Neuronal stem cell (in vitro differentiated cells): ENCODE data around the gene MED7.

ENCODE experiments used
- DNase-seq: peaks from one replicate; pipeline ENCODE4 v3.0.0-alpha.2; 2013; ENCODE audit warnings: low spot score
- H2AFZ ChIP-seq: one replicate; pipeline ENCODE4 v1.6.1; 2013; ENCODE audit warnings: mild to moderate bottlenecking, low read length, inconsistent platforms
- H2AK5ac ChIP-seq: 2 replicates; pipeline ENCODE4 v1.6.1; 2013; ENCODE audit warnings: low read depth, mild to moderate bottlenecking, inconsistent platforms, low read length, moderate library complexity, mixed read lengths
- H2BK120ac ChIP-seq: 2 replicates; pipeline ENCODE4 v1.6.1; 2013; ENCODE audit warnings: low read depth, mild to moderate bottlenecking, inconsistent platforms, low read length, moderate library complexity, mixed read lengths
- H2BK12ac ChIP-seq: one replicate; pipeline ENCODE4 v1.6.1; 2013; ENCODE audit warnings: low read length, inconsistent platforms
- H2BK15ac ChIP-seq: 2 replicates; pipeline ENCODE4 v1.6.1; 2013; ENCODE audit warnings: mild to moderate bottlenecking, low read length, inconsistent platforms, mixed read lengths
- H2BK5ac ChIP-seq: one replicate; pipeline ENCODE4 v1.6.1; 2013; ENCODE audit warnings: inconsistent platforms, mild to moderate bottlenecking, low read length, moderate library complexity
- H3K14ac ChIP-seq: one replicate; pipeline ENCODE4 v1.6.1; 2013; ENCODE audit warnings: low read length, inconsistent platforms
- H3K18ac ChIP-seq: 2 replicates; pipeline ENCODE4 v1.6.1; 2013; ENCODE audit warnings: low read length, inconsistent platforms
- H3K23ac ChIP-seq: 2 replicates; pipeline ENCODE4 v1.6.1; 2013; ENCODE audit warnings: low read depth, mild to moderate bottlenecking, mixed read lengths, low read length, inconsistent platforms; ENCODE audit not compliant: poor library complexity
- H3K27ac ChIP-seq: replicated peaks from 3 replicates; pipeline ENCODE4 v1.5.1; 2013; ENCODE audit warnings: low read length, inconsistent platforms
- H3K27me3 ChIP-seq, 3 experiments: 2 replicates each; pipeline ENCODE4 v1.6.1; 2013; ENCODE audit warnings: low read length in 3 of 3, mild to moderate bottlenecking in 2 of 3, inconsistent platforms in 1 of 3, low read depth in 1 of 3, mixed read lengths in 1 of 3, moderate library complexity in 1 of 3; ENCODE audit not compliant: control insufficient read depth in 3 of 3, insufficient read depth in 3 of 3
- H3K36me3 ChIP-seq, 2 donors: replicated peaks in 1 of 2; 2 replicates each; pipeline ENCODE4 v1.6.1; 2013; ENCODE audit warnings: low read length in 2 of 2; ENCODE audit not compliant: control insufficient read depth in 2 of 2, insufficient read depth in 2 of 2
- H3K4ac ChIP-seq: 2 replicates; pipeline ENCODE4 v1.6.1; 2013; ENCODE audit warnings: inconsistent platforms, mild to moderate bottlenecking, low read length, moderate library complexity
- H3K4me1 ChIP-seq, 2 donors: 1 replicate in 1 of 2; 2 replicates in 1 of 2; pipeline ENCODE4 v1.6.1; 2013; ENCODE audit warnings: low read length in 2 of 2, low read depth in 1 of 2; ENCODE audit not compliant: control insufficient read depth in 2 of 2, insufficient read depth in 1 of 2
- H3K4me2 ChIP-seq: one replicate; pipeline ENCODE4 v1.6.1; 2013; ENCODE audit warnings: mild to moderate bottlenecking, low read length, inconsistent platforms; ENCODE audit not compliant: insufficient read depth, poor library complexity, severe bottlenecking
- H3K4me3 ChIP-seq, 2 donors: 2 replicates each; pipeline ENCODE4 v1.5.1; 2013; ENCODE audit warnings: low read length in 2 of 2, mild to moderate bottlenecking in 2 of 2, inconsistent platforms in 1 of 2, moderate library complexity in 1 of 2
- H3K79me1 ChIP-seq: one replicate; pipeline ENCODE4 v1.6.1; 2013; ENCODE audit warnings: low read depth, mild to moderate bottlenecking, inconsistent platforms, low read length, moderate library complexity
- H3K9ac ChIP-seq: one replicate; pipeline ENCODE4 v1.6.1; 2013; ENCODE audit warnings: mild to moderate bottlenecking, low read depth, low read length, inconsistent platforms; ENCODE audit not compliant: poor library complexity
- H3K9me3 ChIP-seq, 2 donors: replicated peaks in 1 of 2; 2 replicates each; pipeline versions ENCODE3 to v1.6.1; 2013; ENCODE audit warnings: low read length in 2 of 2, mild to moderate bottlenecking in 2 of 2, inconsistent platforms in 1 of 2, low read depth in 1 of 2, mixed read lengths in 1 of 2, moderate library complexity in 1 of 2; ENCODE audit not compliant: control insufficient read depth in 2 of 2, insufficient read depth in 1 of 2
- H4K8ac ChIP-seq: one replicate; pipeline ENCODE4 v1.6.1; 2013; ENCODE audit warnings: low read depth, mild to moderate bottlenecking, inconsistent platforms, low read length, moderate library complexity
- H4K91ac ChIP-seq: one replicate; pipeline ENCODE4 v1.6.1; 2013; ENCODE audit warnings: low read length, low read depth, mild to moderate bottlenecking, inconsistent platforms; ENCODE audit not compliant: poor library complexity
- WGBS, 2 donors: extraction: QIAGEN DNeasy Blood & Tissue Kit; methylation state at CpG; one replicate each; pipeline ENCODE4 v1.1.7; 2013; ENCODE audit warnings: missing lambda C conversion rate in 2 of 2, mixed read lengths in 1 of 2; ENCODE audit not compliant: insufficient read length in 2 of 2, insufficient replicate concordance in 1 of 2; ENCODE audit errors: extremely low coverage in 2 of 2; 5-methylcytosine and 5-hydroxymethylcytosine counted together

Gene MED7

GRCh38 chr5:157155297-157155696 is 12.6 kb upstream of the MED7 start:
- H3K9ac ChIP-seq: no peak overlapping the region
- H3K79me1 ChIP-seq: no peaks in the 10 kb centered on the region
- no peak overlapping the region for H4K91ac ChIP-seq
- H3K14ac ChIP-seq: no peak overlapping the region
- H3K18ac ChIP-seq: no peak overlapping the region
- no peaks in the 10 kb centered on the region for H3K9me3 ChIP-seq
- no peak overlapping the region for H2BK5ac ChIP-seq
- no CpG with 5 or more reads among the region's 3 CpGs for WGBS, 2 donors
- no peak overlapping the region for H2AFZ ChIP-seq
- no peak overlapping the region for H3K4me2 ChIP-seq
- no peak overlapping the region for H2BK15ac ChIP-seq
- no peak overlapping the region for H2BK12ac ChIP-seq
- no peak for DNase-seq
- no peak overlapping the region for H3K4ac ChIP-seq
- H3K4me3 ChIP-seq: no peak overlapping the region
- H3K4me1 ChIP-seq: no peaks in the 10 kb centered on the region
- no peak overlapping the region for H2BK120ac ChIP-seq
- no peak overlapping the region for H3K23ac ChIP-seq
- H4K8ac ChIP-seq: no peak overlapping the region
- H3K27ac ChIP-seq: no peak overlapping the region
- H3K27me3 ChIP-seq: peaks cover 0 to 15% (median 0%) of the 10 kb centered on the region in 3 experiments
- H2AK5ac ChIP-seq: no peak overlapping the region
- H3K36me3 ChIP-seq: no peaks in the 10 kb centered on the region

GRCh38 chr5:157150995-157151394 is 8.3 kb upstream of the MED7 start:
- no peak overlapping the region for H3K4me3 ChIP-seq
- no peaks in the 10 kb centered on the region for H3K9me3 ChIP-seq
- no peak overlapping the region for H3K27ac ChIP-seq
- no peak overlapping the region for H2AFZ ChIP-seq
- WGBS, 2 donors: no CpG with 5 or more reads among the region's 3 CpGs
- H3K23ac ChIP-seq: no peak overlapping the region
- no peaks in the 10 kb centered on the region for H3K79me1 ChIP-seq
- no peak overlapping the region for H3K4me2 ChIP-seq
- H3K27me3 ChIP-seq: peaks cover 0 to 10% (median 0%) of the 10 kb centered on the region in 3 experiments
- H2BK120ac ChIP-seq: peak overlapping the region; percentile 76
- H3K9ac ChIP-seq: no peak overlapping the region
- H2BK5ac ChIP-seq: no peak overlapping the region
- H4K8ac ChIP-seq: no peak overlapping the region
- no peak overlapping the region for H2BK12ac ChIP-seq
- H3K4me1 ChIP-seq: no peaks in the 10 kb centered on the region
- H2AK5ac ChIP-seq: no peak overlapping the region
- DNase-seq: no peak
- no peak overlapping the region for H2BK15ac ChIP-seq
- peak overlapping the region; percentile 8 for H3K18ac ChIP-seq
- H3K36me3 ChIP-seq: no peaks in the 10 kb centered on the region
- no peak overlapping the region for H3K14ac ChIP-seq
- H4K91ac ChIP-seq: no peak overlapping the region
- H3K4ac ChIP-seq: no peak overlapping the region

GRCh38 chr5:157148734-157149615 is 6.3 kb upstream of the MED7 start:
- H3K79me1 ChIP-seq: no peaks in the 10 kb centered on the region
- no peak overlapping the region for H3K4ac ChIP-seq
- no peak overlapping the region for H3K4me3 ChIP-seq
- no peaks in the 10 kb centered on the region for H3K4me1 ChIP-seq
- no peak overlapping the region for H2BK5ac ChIP-seq
- no peak overlapping the region for H2BK12ac ChIP-seq
- H2AFZ ChIP-seq: no peak overlapping the region
- H2BK15ac ChIP-seq: no peak overlapping the region
- peak; percentile 64 for DNase-seq
- WGBS, 2 donors: no CpG with 5 or more reads among the region's 14 CpGs
- no peak overlapping the region for H3K4me2 ChIP-seq
- H2AK5ac ChIP-seq: no peak overlapping the region
- H4K8ac ChIP-seq: no peak overlapping the region
- no peak overlapping the region for H3K23ac ChIP-seq
- no peaks in the 10 kb centered on the region for H3K36me3 ChIP-seq
- no peak overlapping the region for H3K18ac ChIP-seq
- no peak overlapping the region for H2BK120ac ChIP-seq
- H3K27ac ChIP-seq: no peak overlapping the region
- H3K14ac ChIP-seq: no peak overlapping the region
- no peaks in the 10 kb centered on the region for H3K27me3 ChIP-seq
- H3K9ac ChIP-seq: no peak overlapping the region
- no peaks in the 10 kb centered on the region for H3K9me3 ChIP-seq
- no peak overlapping the region for H4K91ac ChIP-seq

GRCh38 chr5:157143127-157143971 is 684 bp upstream of the MED7 start:
- Histone ChIP-seq H4K91ac (no peak overlapping the region), H3K23ac (no peak overlapping the region), H3K79me1 (peaks cover 6% of the 10 kb centered on the region), H3K27me3 (no peaks in the 10 kb centered on the region), H2BK15ac (no peak overlapping the region), H3K4ac (no peak overlapping the region), H2BK120ac (no peak overlapping the region), H3K4me2 (no peak overlapping the region), H3K9me3 (peaks cover 0 to 3% of the 10 kb centered on the region in 2 donors), H2BK5ac (no peak overlapping the region), H3K4me1 (no peaks in the 10 kb centered on the region), H3K18ac (no peak overlapping the region), H3K9ac (no peak overlapping the region), H3K27ac (no peak overlapping the region), H2AFZ (peak overlapping the region; percentile 89), H3K14ac (no peak overlapping the region), H3K4me3 (peak overlapping the region; percentile 28 to 71), H2AK5ac (no peak overlapping the region), H2BK12ac (no peak overlapping the region), H3K36me3 (peaks cover 4 to 24% of the 10 kb centered on the region in 2 donors), H4K8ac (no peak overlapping the region)
- DNase-seq: no peak
- WGBS, 2 donors: no CpG with 5 or more reads among the region's 33 CpGs
